Osteocyte (in vitro differentiated cells): ENCODE data around the gene FNDC3B. TPM values are rescaled to one million over a fixed set of nuclear protein-coding genes. Genes with fewer than 3 reads are reported as not detected.
A peak's percentile ranks its signal among the peaks of the same experiment; 100 is the strongest.

ENCODE experiments used
- DNase-seq: peaks from one replicate; pipeline ENCODE4 v3.0.0; 2021; ENCODE audit warnings: mixed read lengths; ENCODE audit not compliant: unreplicated experiment; ENCODE audit errors: extremely low spot score
- H3K27ac Mint-ChIP-seq: one replicate; pipeline ENCODE4 v1.8.0; 2021; ENCODE audit warnings: mild to moderate bottlenecking, mixed read lengths; ENCODE audit not compliant: unreplicated experiment
- H3K27me3 Mint-ChIP-seq: one replicate; pipeline ENCODE4 v1.8.0; 2021; ENCODE audit warnings: mixed read lengths; ENCODE audit not compliant: unreplicated experiment
- H3K36me3 Mint-ChIP-seq: one replicate; pipeline ENCODE4 v1.8.0; 2021; ENCODE audit warnings: mixed read lengths; ENCODE audit not compliant: unreplicated experiment
- H3K4me1 Mint-ChIP-seq: one replicate; pipeline ENCODE4 v1.8.0; 2021; ENCODE audit warnings: mixed read lengths; ENCODE audit not compliant: unreplicated experiment
- H3K4me3 Mint-ChIP-seq: one replicate; pipeline ENCODE4 v1.8.0; 2021; ENCODE audit warnings: mild to moderate bottlenecking, moderate library complexity, mixed read lengths; ENCODE audit not compliant: unreplicated experiment
- H3K9me3 Mint-ChIP-seq: one replicate; pipeline ENCODE4 v1.8.0; 2021; ENCODE audit warnings: mixed read lengths; ENCODE audit not compliant: unreplicated experiment
- CTCF ChIP-seq: fragments of 200-600 bp; sonication (generic); IDR thresholded peaks from 2 replicates; pipeline ENCODE4 v1.5.0; 2021; ENCODE audit warnings: antibody characterized with exemption, mild to moderate bottlenecking, moderate library complexity
- total RNA-seq: library from RNA; stranded (reverse); gene quantifications from 2 replicates; pipeline ENCODE4 v1.2.1, GENCODE V29; 2021

Gene FNDC3B
- total RNA-seq, 1 donor from 2014 or later = 240 TPM

GRCh38 chr3:172313671-172314070 lies 274.3 kb downstream of the FNDC3B start:
- Mint-ChIP-seq H3K9me3 (no peaks in the 10 kb centered on the region), H3K27me3 (no peaks in the 10 kb centered on the region), H3K4me1 (peaks cover 46% of the 10 kb centered on the region), H3K27ac (no peak overlapping the region), H3K4me3 (no peak overlapping the region), H3K36me3 (peaks cover 70% of the 10 kb centered on the region)
- TF ChIP-seq CTCF = no peak
- no peak for DNase-seq

- peaks cover 50% of the 10 kb centered on the region for H3K4me1 Mint-ChIP-seq
- no peak for DNase-seq
- H3K27ac Mint-ChIP-seq = peak overlapping the region; percentile 23
- H3K9me3 Mint-ChIP-seq = no peaks in the 10 kb centered on the region
- peaks cover 73% of the 10 kb centered on the region for H3K36me3 Mint-ChIP-seq
- H3K4me3 Mint-ChIP-seq = no peak overlapping the region
- no peaks in the 10 kb centered on the region for H3K27me3 Mint-ChIP-seq
- TF ChIP-seq CTCF = no peak
Measured at GRCh38 chr3:172314591-172315160, 275.3 kb downstream of the FNDC3B start.

- Mint-ChIP-seq H3K27ac (peak overlapping the region; percentile 82), H3K36me3 (peaks cover 73% of the 10 kb centered on the region), H3K4me1 (peaks cover 52% of the 10 kb centered on the region), H3K27me3 (no peaks in the 10 kb centered on the region), H3K4me3 (no peak overlapping the region), H3K9me3 (no peaks in the 10 kb centered on the region)
- no peak for TF ChIP-seq CTCF
- DNase-seq = no peak
Measured at GRCh38 chr3:172315401-172316091, 276.2 kb downstream of the FNDC3B start.

- H3K27ac Mint-ChIP-seq = peak overlapping the region; percentile 82
Measured at GRCh38 chr3:172316758-172317157, 277.4 kb downstream of the FNDC3B start.

More at GRCh38 chr3:172316758-172317157, 277.4 kb downstream of the FNDC3B start:
- Mint-ChIP-seq H3K27me3 (no peaks in the 10 kb centered on the region), H3K4me3 (no peak overlapping the region), H3K9me3 (no peaks in the 10 kb centered on the region), H3K4me1 (peaks cover 58% of the 10 kb centered on the region), H3K36me3 (peaks cover 70% of the 10 kb centered on the region)
- no peak for DNase-seq
- TF ChIP-seq CTCF = no peak
